Urothelium cell line (cell line): Measurements from ENCODE around the gene DNAJC18.

Source experiments
- DNase-seq: peaks from one replicate; pipeline ENCODE4 v3.0.0; 2011; ENCODE audit warnings: low spot score, mixed read lengths
- FAIRE-seq: peaks from 2 replicates; lab custom pipeline; 2011; peaks lifted over from hg19 to GRCh38; lab: Jason Lieb, UNC

The DNAJC18 gene

GRCh38 chr5:139371482-139372435 lies 67.6 kb downstream of the DNAJC18 start:
- no peak for DNase-seq
- FAIRE-seq = no peak

- no peak for DNase-seq
- no peak for FAIRE-seq
These were observed 70.1 kb downstream of the DNAJC18 start for GRCh38 chr5:139369181-139369580.

GRCh38 chr5:139368613-139369012 lies 70.7 kb downstream of the DNAJC18 start:
- FAIRE-seq (no peak), DNase-seq (no peak)

- FAIRE-seq (no peak), DNase-seq (no peak)
These were observed 74.9 kb downstream of the DNAJC18 start for GRCh38 chr5:139364466-139364865.

- no peak for DNase-seq
- no peak for FAIRE-seq
These were observed 75.4 kb downstream of the DNAJC18 start for GRCh38 chr5:139363937-139364336.

GRCh38 chr5:139361835-139362429 lies 77.4 kb downstream of the DNAJC18 start:
- DNase-seq (no peak), FAIRE-seq (no peak)

- DNase-seq = no peak
- FAIRE-seq = no peak
These were observed 78.9 kb downstream of the DNAJC18 start for GRCh38 chr5:139360384-139360783.
